Sigmoid colon (tissue), 4 donors: ENCODE data around the gene SLC9A8.

Experiments
- CTCF ChIP-seq, 4 experiments: fragments of 450-650 bp in 3 of 4; fragments of 200-600 bp in 1 of 4; IDR thresholded peaks; one replicate each; pipeline ENCODE4 v1.5.1; 2016 to 2019; ENCODE audit warnings: antibody characterized with exemption in 4 of 4, mild to moderate bottlenecking in 3 of 4, moderate library complexity in 2 of 4
- EP300 ChIP-seq, 4 donors: sonication (generic); formaldehyde crosslinking; IDR thresholded peaks; one replicate each; pipeline ENCODE4 v1.6.1; 2017; ENCODE audit warnings: antibody characterized with exemption in 4 of 4
- POLR2A ChIP-seq, 2 donors: fragments of 450-650 bp; IDR thresholded peaks; one replicate each; pipeline ENCODE4 v1.6.1; 2016; ENCODE audit warnings: antibody characterized with exemption in 2 of 2, mild to moderate bottlenecking in 2 of 2, moderate library complexity in 2 of 2
- POLR2AphosphoS5 ChIP-seq, 4 donors: sonication (generic); formaldehyde crosslinking; IDR thresholded peaks; one replicate each; pipeline ENCODE4 v1.6.1; 2017; ENCODE audit warnings: antibody characterized with exemption in 4 of 4

- TF ChIP-seq POLR2A (IDR thresholded peaks at IDR 0.05) (no peak), CTCF (IDR thresholded peaks at IDR 0.05) (no peak), POLR2AphosphoS5 (IDR thresholded peaks at IDR 0.05) (peak; percentile 50 to 86 (median 67)), EP300 (IDR thresholded peaks at IDR 0.05) (peak in 3 of 4 donors; percentile 8 to 47 (median 38))
Measured at GRCh38 chr20:49768204-49769047, 44.2 kb upstream of the SLC9A8 start.
